ENCODE data around the gene GRK5.
"Not testable (repeated sequence)": the region's sequence is repeated elsewhere in the genome, so short reads cannot be mapped to it uniquely, and the experiment has no call there.

The GRK5 gene

GRCh38 chr10:119250641-119251314 is 43.4 kb downstream of the GRK5 start:
- no peak for DNase-seq (ENCODE audit: low read depth in 3 of 3)

GRCh38 chr10:119251315-119251708 is 43.9 kb downstream of the GRK5 start:
- no peak for DNase-seq (ENCODE audit: low read depth in 3 of 3)

GRCh38 chr10:119252051-119252465 is 44.7 kb downstream of the GRK5 start:
- DNase-seq (ENCODE audit: low read depth in 3 of 3), result no peak

GRCh38 chr10:119252470-119253151 is 45.2 kb downstream of the GRK5 start:
- no peak for DNase-seq (ENCODE audit: low read depth in 3 of 3)

- peak in 1 of 3 experiments; percentile 16 for DNase-seq (ENCODE audit: low read depth in 3 of 3)
These were observed 46.2 kb downstream of the GRK5 start for GRCh38 chr10:119253433-119254174.

GRCh38 chr10:119254335-119254734 is 47.0 kb downstream of the GRK5 start:
- no peak for DNase-seq (ENCODE audit: low read depth in 3 of 3)

GRCh38 chr10:119256030-119256429 is 48.7 kb downstream of the GRK5 start:
- DNase-seq (ENCODE audit: low read depth in 3 of 3), result no peak

GRCh38 chr10:119256897-119257296 is 49.5 kb downstream of the GRK5 start:
- DNase-seq (ENCODE audit: low read depth in 3 of 3), result no peak

- DNase-seq (ENCODE audit: low read depth in 3 of 3), result no peak
These were observed 50.6 kb downstream of the GRK5 start for GRCh38 chr10:119257899-119258419.

- no peak for DNase-seq (ENCODE audit: low read depth in 3 of 3)
These were observed 52.0 kb downstream of the GRK5 start for GRCh38 chr10:119259345-119259744.

- not testable (repeated sequence) for DNase-seq (ENCODE audit: low read depth in 3 of 3)
These were observed 53.6 kb downstream of the GRK5 start for GRCh38 chr10:119261016-119261415.

- DNase-seq (ENCODE audit: low read depth in 3 of 3), result no peak
These were observed 56.7 kb downstream of the GRK5 start for GRCh38 chr10:119263951-119264617.

GRCh38 chr10:119265691-119266090 is 58.3 kb downstream of the GRK5 start:
- no peak for DNase-seq (ENCODE audit: low read depth in 3 of 3)

GRCh38 chr10:119267384-119267783 is 60.0 kb downstream of the GRK5 start:
- no peak for DNase-seq (ENCODE audit: low read depth in 3 of 3)

- DNase-seq (ENCODE audit: low read depth in 3 of 3), result no peak
These were observed 61.1 kb downstream of the GRK5 start for GRCh38 chr10:119268428-119268827.

GRCh38 chr10:119268871-119269506 is 61.6 kb downstream of the GRK5 start:
- DNase-seq (ENCODE audit: low read depth in 3 of 3), result peak in 2 of 3 experiments; percentile 27 to 43

GRCh38 chr10:119269737-119270136 is 62.4 kb downstream of the GRK5 start:
- DNase-seq (ENCODE audit: low read depth in 3 of 3), result no peak

GRCh38 chr10:119270762-119271366 is 63.5 kb downstream of the GRK5 start:
- DNase-seq (ENCODE audit: low read depth in 3 of 3), result no peak

GRCh38 chr10:119272338-119272734 is 65.0 kb downstream of the GRK5 start:
- not testable (repeated sequence) for DNase-seq (ENCODE audit: low read depth in 3 of 3)

GRCh38 chr10:119272736-119273135 is 65.4 kb downstream of the GRK5 start:
- no peak for DNase-seq (ENCODE audit: low read depth in 3 of 3)

- no peak for DNase-seq (ENCODE audit: low read depth in 3 of 3)
These were observed 66.0 kb downstream of the GRK5 start for GRCh38 chr10:119273413-119273812.

All from stimulated activated CD4-positive, alpha-beta T cell treated with anti-CD3 and anti-CD28 coated beads, TNF-alpha, amount 100 ng/mL, for 4 hours (primary cell).